WTC11 (cell line): Measurements from ENCODE around the gene GRIK5.

ENCODE experiments used
- ATF3 ChIP-seq: sonication (generic); formaldehyde crosslinking; conservative IDR thresholded peaks from 2 replicates; pipeline ENCODE4 v1.8.1; 2022; ENCODE audit warnings: mild to moderate bottlenecking, missing genetic modification reagents
- CTCF ChIP-seq: fragments of 200-600 bp; IDR thresholded peaks from 2 replicates; pipeline ENCODE4 v1.8.0; 2022; ENCODE audit warnings: antibody characterized with exemption
- E2F1 ChIP-seq: sonication (generic); formaldehyde crosslinking; IDR thresholded peaks from 2 replicates; pipeline ENCODE4 v1.8.0; 2022; ENCODE audit warnings: mild to moderate bottlenecking, missing genetic modification reagents
- E2F5 ChIP-seq: sonication (generic); formaldehyde crosslinking; IDR thresholded peaks from 2 replicates; pipeline ENCODE4 v1.8.1; 2022; ENCODE audit warnings: mild to moderate bottlenecking, moderate library complexity, missing genetic modification reagents
- ELF4 ChIP-seq: sonication (generic); formaldehyde crosslinking; IDR thresholded peaks from 2 replicates; pipeline ENCODE4 v1.8.1; 2022; ENCODE audit warnings: low read depth, mild to moderate bottlenecking, moderate library complexity, missing genetic modification reagents
- ESRRA ChIP-seq: sonication (generic); formaldehyde crosslinking; IDR thresholded peaks from 2 replicates; pipeline ENCODE4 v1.8.1; 2022; ENCODE audit warnings: mild to moderate bottlenecking, missing genetic modification reagents, borderline replicate concordance
- KAT7 ChIP-seq: sonication (generic); formaldehyde crosslinking; IDR thresholded peaks from 2 replicates; pipeline ENCODE4 v1.8.1; 2023; ENCODE audit warnings: missing genetic modification reagents, mild to moderate bottlenecking, borderline replicate concordance
- NFYB ChIP-seq: sonication (generic); formaldehyde crosslinking; conservative IDR thresholded peaks from 2 replicates; pipeline ENCODE4 v1.8.0; 2022; ENCODE audit warnings: low read depth, missing genetic modification reagents
- SP1 ChIP-seq: sonication (generic); formaldehyde crosslinking; conservative IDR thresholded peaks from 2 replicates; pipeline ENCODE4 v1.8.1; 2022; ENCODE audit warnings: missing genetic modification reagents

GRCh38 chr19:42115219-42115618, 45.2 kb upstream of the GRIK5 start:
- TF ChIP-seq CTCF (no peak), NFYB (CRISPR knock-in tag) (no peak), SP1 (no peak), ELF4 (no peak), E2F1 (CRISPR knock-in tag) (no peak), E2F5 (CRISPR knock-in tag) (no peak), KAT7 (no peak), ESRRA (CRISPR knock-in tag) (no peak), ATF3 (no peak)
